GM03348 (cell line): ENCODE data around the gene ADAMTSL2.

ENCODE experiments used
- DNase-seq: peaks from one replicate; pipeline ENCODE4 v3.0.0; 2012; ENCODE audit warnings: low spot score

Gene ADAMTSL2

GRCh38 chr9:133534346-133535291 lies at the start of gene ADAMTSL2:
ADAMTSL2 (plus strand) TSS chr9:133534704; CDS start chr9:133536713, 2,009 bp downstream.
- DNase-seq, result peak; percentile 75

GRCh38 chr9:133485531-133486260 lies 48.8 kb upstream of the ADAMTSL2 start:
- DNase-seq, result no peak

GRCh38 chr9:133487331-133487725 lies 47.2 kb upstream of the ADAMTSL2 start:
- DNase-seq, result no peak

DNA sequence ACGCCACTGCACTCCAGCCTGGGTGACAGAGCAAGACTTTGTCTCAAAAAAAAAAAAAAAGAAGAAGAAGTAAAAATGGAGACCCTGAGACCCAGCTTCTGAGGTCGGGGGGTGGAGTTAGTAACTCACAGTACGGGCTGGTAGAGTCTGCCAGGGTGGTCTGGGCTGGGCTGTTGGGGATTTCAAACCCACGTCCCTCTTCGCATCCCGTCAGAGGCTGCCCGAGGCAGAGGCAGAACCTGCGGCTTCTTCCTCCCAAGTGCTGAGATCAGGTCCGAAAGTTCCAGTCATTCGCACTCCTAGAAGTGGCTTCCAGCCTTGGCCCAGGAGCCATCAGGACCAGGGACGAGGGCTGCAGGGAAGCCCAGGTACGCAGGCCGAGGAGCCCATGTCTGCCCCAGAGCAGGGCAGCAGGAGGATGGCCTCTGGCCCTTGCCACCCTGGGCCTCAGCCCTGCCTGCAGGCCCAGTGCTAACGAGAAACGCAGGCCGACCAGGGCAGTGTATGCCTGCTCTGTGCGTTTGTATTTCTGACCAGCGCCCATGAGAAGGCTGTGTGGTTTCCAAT lies 45.7 kb upstream of the ADAMTSL2 start:
- DNase-seq, result no peak

- no peak for DNase-seq
Measured at GRCh38 chr9:133489253-133490190, 45.0 kb upstream of the ADAMTSL2 start.

DNA sequence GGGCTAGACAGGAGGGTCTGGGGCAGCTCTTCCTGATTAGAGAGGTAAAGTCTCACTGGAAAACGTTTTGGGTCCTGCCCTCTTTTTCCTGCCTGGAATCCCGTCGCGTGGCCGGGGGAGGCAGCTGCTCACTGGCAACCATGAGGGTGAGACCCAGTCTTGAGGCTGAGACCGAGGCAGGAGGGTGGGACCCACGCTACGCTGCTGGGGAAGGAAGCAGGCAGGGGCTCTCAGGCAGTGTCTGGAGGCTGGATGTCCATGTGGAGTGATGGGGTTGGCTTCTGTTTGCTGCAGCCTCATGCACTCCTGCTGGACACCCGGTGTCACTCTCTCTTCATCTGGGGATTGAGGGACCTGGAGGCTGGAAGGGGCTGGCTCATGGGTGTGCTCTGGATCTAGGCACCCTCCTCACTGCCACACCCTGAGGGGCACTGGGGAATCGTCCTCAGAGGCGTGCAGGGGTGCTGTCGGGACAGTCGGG lies 44.3 kb upstream of the ADAMTSL2 start:
- DNase-seq, result no peak

- no peak for DNase-seq
Measured at GRCh38 chr9:133490865-133491655, 43.4 kb upstream of the ADAMTSL2 start.

GRCh38 chr9:133491656-133491925 lies 42.9 kb upstream of the ADAMTSL2 start:
- DNase-seq, result no peak

- DNase-seq, result no peak
Measured at GRCh38 chr9:133492061-133493021, 42.2 kb upstream of the ADAMTSL2 start.

DNA sequence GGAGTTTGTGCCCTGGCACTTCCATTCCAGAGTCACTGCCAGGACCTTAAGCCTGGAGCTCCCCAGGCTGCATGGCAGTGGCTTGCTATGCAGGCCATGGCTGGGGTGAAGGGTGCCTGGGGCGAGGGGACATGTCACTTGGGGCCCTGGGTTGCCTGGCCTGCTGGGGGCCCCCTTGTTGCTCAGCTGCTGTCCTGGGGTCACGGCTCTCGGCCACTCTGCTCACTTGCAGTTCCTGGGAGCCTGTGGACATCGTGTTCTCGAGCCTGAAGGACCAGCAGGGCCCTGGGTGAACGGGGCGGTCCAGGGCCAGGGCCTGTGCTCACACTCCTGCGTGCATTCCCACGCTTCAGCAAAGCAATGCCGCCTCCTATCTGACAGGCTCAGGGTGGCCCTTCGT lies 41.1 kb upstream of the ADAMTSL2 start:
- no peak for DNase-seq

DNA sequence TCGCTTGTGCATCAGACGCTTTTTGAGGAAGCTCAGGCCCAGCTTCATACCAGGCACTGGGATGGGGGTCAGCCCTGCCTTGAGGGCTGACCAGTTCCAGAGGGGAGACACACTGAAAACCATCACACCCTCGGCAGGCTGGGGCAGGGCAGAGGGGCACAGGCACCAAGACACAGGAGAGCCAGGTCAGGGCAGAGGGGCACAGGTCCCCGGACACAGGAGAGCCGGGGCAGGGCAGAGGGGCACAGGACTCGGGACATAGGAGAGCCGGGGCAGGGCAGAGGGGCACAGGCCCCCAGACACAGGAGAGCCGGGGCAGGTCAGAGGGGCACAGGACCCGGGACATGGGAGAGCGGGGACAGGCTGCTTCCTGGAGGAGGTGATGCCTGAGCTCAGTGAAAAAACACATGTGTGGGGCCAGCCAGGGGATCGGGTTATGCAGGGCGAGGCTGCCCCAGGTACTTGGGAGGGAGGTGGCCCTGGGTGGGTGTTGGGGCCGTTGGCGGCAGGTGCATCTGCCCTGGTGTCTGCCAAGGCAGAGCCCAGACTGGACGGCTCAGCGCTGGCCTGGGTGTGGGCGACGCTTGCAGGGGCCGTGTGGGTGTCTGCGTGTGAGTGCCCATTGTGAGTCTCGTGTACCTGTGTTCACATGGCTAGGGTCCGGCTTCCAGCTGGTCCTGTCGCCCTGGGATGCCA lies 40.5 kb upstream of the ADAMTSL2 start:
- DNase-seq, result no peak

DNA sequence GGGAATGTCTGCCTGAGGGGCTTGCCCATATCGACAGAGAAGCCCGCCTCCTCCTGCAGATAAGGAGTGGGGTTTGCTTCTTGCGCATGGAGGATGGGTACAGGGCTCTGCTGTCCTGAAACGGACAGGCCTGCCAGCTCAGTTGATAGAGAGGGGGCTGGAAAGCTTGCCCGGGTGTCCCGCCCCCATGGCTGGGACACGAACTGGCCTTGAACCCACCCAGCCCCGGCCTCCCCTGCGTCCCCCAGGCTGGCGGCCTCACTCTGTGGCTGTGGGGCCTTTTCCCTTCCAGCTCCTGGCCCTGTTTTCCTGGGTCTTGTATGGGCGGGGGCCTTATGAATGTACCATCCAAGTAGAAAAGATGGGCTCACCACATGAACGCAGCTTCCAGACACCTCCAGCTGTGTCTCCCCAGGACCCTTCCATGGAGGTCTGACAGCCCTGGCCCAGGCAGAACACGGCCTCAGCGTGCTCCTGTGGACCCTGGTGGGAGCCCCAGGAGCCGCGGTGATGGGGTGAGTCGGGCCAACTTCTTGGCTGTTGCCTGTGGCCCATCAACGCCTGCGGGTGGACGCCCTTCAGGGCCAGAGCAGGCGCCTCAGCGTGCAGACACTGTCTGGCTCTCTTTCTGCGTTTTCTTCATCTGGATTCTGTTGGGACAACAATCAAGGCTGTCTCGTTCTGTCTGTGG lies 39.7 kb upstream of the ADAMTSL2 start:
- no peak for DNase-seq

- DNase-seq, result no peak
Measured at GRCh38 chr9:133495327-133496293, 38.9 kb upstream of the ADAMTSL2 start.

- DNase-seq, result no peak
Measured at GRCh38 chr9:133496861-133497842, 37.4 kb upstream of the ADAMTSL2 start.

DNA sequence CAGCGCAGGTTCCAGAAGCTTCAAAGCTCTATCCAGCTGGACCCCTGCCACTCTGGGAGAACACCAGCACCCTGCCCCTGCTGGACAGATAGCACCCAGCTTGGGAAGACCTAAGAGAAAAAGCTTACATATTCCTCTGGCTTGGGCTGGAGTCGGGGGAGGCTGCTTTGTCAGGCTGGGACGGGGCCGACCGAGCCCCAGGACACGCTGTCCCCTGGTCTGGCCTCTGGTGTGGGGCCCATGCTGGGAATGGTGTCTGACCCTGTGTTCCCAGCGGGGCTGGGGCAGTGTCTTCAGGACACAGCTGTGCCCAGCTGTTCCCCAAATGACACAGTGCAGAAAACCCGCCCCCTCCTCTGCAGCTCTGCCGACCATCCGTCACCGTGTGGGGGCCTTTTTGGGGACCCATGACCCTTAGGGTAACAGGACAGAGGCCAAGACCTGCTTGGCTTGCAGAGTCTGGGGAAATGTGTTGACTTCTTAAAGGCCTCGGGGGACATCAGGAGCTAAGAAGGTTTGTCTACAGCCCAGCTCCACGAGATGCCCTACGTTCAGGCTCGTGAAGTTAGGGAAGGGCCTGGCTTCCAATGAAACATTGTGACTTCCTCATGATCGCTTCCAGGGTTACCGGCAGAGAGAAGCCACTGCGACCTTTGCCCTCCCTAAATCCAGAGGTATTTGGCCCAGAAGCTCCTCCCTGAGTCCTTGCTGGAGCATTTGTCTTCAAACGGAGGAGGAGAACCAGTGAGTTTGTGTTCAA lies 35.2 kb upstream of the ADAMTSL2 start:
- DNase-seq, result no peak
